RWPE2 (cell line): Measurements from ENCODE around the gene PALB2.
A peak's percentile ranks its signal among the peaks of the same experiment; 100 is the strongest.

ENCODE experiments used
- ATAC-seq: fragments of 200-7000 bp; cut with Tn5 transposase; 3 replicates; pipeline ENCODE4 v1.9.1; 2021; ENCODE audit warnings: low read depth
- DNase-seq: peaks from one replicate; pipeline ENCODE4 v3.0.0-alpha.2; 2020; ENCODE audit warnings: low spot score
- H3K27ac ChIP-seq: fragments of 450-650 bp; 2 replicates; pipeline ENCODE4 v1.5.1; 2017; ENCODE audit warnings: mild to moderate bottlenecking; ENCODE audit not compliant: poor library complexity, severe bottlenecking
- H3K27me3 ChIP-seq: fragments of 250-450 bp; sonication (Bioruptor Pico); 2 replicates; pipeline ENCODE4 v1.5.1; 2021; ENCODE audit warnings: mild to moderate bottlenecking, moderate library complexity; ENCODE audit not compliant: insufficient read depth, poor library complexity, severe bottlenecking
- H3K36me3 ChIP-seq: fragments of 250-450 bp; sonication (Bioruptor Pico); 2 replicates; pipeline ENCODE4 v1.5.1; 2020; ENCODE audit warnings: low read depth, mild to moderate bottlenecking, moderate library complexity
- H3K4me1 ChIP-seq: fragments of 250-450 bp; sonication (Bioruptor Pico); 2 replicates; pipeline ENCODE4 v1.5.1; 2021; ENCODE audit warnings: mild to moderate bottlenecking, moderate library complexity; ENCODE audit not compliant: insufficient read depth, poor library complexity, severe bottlenecking
- H3K4me3 ChIP-seq: fragments of 250-450 bp; sonication (Bioruptor Pico); 2 replicates; pipeline ENCODE4 v1.5.1; 2021; ENCODE audit warnings: mild to moderate bottlenecking, moderate library complexity; ENCODE audit not compliant: severe bottlenecking
- H3K9me3 ChIP-seq: fragments of 250-450 bp; sonication (Bioruptor Pico); 2 replicates; pipeline ENCODE4 v1.5.1; 2021; ENCODE audit warnings: mild to moderate bottlenecking, moderate library complexity; ENCODE audit not compliant: severe bottlenecking
- TF ChIP-seq, protein P1 (sequence below): fragments of 450-650 bp; IDR thresholded peaks from one replicate; pipeline ENCODE4 v1.5.1; 2017; ENCODE audit warnings: mild to moderate bottlenecking, moderate library complexity; ENCODE audit not compliant: poor library complexity, severe bottlenecking

Gene PALB2

DNA sequence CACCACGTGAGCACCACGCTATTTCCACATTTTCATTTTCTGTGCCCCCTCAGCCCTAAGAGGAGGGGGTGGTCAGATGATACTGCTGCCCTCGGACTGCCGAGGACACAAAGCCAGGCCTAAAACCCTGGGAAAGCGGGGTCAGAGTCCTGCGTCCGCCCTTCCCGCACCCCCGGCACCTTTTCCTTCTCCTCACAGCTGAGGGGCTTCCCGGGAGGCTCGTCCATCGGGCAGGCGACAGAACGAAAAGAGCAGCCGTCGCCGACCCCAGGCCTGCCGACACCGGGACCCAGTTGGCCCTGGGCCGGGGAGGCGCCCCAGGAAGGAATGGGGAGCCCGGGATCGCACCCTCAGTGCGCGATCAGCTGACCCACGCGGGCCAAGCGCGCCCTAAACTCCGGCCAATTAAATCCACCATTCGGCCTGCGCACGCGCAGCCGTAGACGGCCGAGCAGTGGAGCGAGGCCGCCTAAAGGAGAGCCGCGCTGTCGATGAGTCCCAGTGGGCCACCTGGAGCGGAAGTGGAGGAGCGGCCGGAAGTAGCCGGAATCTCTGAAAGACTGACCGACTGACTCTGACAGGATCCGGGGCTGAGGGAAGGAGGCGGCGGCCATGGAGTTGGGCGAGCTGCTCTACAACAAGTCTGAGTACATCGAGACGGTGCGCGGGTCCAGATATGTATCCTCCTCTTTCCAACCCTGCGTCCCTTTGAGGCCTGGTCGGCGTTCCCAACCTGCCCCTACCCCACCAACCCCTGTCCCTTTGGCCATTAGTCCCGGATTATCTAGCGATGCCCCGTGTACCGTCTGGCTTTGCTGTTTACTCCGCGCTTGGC is at the start of gene PALB2, which contains the start of gene DCTN5:
Gene PALB2 (minus strand): TSS at position 380 of the 835 bp plus-strand sequence. CDS start 153 bp downstream, at position 227.
Gene DCTN5 (plus strand): TSS at position 536 of the 835 bp plus-strand sequence. CDS start 77 bp downstream, at position 613.
- no peaks in the 10 kb centered on the region for H3K27me3 ChIP-seq
- TF ChIP-seq, protein P1, sequence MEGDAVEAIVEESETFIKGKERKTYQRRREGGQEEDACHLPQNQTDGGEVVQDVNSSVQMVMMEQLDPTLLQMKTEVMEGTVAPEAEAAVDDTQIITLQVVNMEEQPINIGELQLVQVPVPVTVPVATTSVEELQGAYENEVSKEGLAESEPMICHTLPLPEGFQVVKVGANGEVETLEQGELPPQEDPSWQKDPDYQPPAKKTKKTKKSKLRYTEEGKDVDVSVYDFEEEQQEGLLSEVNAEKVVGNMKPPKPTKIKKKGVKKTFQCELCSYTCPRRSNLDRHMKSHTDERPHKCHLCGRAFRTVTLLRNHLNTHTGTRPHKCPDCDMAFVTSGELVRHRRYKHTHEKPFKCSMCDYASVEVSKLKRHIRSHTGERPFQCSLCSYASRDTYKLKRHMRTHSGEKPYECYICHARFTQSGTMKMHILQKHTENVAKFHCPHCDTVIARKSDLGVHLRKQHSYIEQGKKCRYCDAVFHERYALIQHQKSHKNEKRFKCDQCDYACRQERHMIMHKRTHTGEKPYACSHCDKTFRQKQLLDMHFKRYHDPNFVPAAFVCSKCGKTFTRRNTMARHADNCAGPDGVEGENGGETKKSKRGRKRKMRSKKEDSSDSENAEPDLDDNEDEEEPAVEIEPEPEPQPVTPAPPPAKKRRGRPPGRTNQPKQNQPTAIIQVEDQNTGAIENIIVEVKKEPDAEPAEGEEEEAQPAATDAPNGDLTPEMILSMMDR = no peak
- no peaks in the 10 kb centered on the region for H3K4me1 ChIP-seq
- peak within 1 kb of the TSS; percentile 62 for H3K27ac ChIP-seq
- DNase-seq = peak; percentile 95
- peak within 1 kb of the TSS; percentile 74 for H3K4me3 ChIP-seq
- H3K9me3 ChIP-seq = no peaks in the 10 kb centered on the region
- H3K36me3 ChIP-seq = peaks cover 55% of the 10 kb centered on the region
- peak; percentile 99 for ATAC-seq

DNA sequence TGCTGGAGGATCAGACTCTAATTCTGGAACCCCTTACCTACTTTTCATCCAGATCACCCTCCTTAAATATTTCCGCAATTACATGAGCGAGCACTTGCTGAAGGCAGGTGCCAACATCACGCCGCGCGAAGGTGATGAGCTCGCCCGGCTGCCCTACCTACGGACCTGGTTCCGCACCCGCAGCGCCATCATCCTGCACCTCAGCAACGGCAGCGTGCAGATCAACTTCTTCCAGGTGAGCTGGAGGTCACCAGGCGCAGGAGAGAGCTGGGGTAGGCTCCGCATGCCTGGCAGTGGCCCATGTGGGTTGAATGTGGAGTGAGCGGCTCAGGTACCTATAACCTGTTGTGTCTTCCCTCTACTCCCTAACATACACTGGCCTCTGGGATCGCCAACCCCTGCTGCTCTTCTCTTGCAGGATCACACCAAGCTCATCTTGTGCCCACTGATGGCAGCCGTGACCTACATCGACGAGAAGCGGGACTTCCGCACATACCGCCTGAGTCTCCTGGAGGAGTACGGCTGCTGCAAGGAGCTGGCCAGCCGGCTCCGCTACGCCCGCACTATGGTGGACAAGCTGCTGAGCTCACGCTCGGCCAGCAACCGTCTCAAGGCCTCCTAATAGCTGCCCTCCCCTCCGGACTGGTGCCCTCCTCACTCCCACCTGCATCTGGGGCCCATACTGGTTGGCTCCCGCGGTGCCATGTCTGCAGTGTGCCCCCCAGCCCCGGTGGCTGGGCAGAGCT is 48.5 kb upstream of the PALB2 start:
- DNase-seq (no peak), ATAC-seq (no peak)
- Histone ChIP-seq H3K4me1 (no peaks in the 10 kb centered on the region), H3K4me3 (no peak overlapping the region), H3K9me3 (no peaks in the 10 kb centered on the region), H3K27ac (no peak overlapping the region), H3K27me3 (no peaks in the 10 kb centered on the region), H3K36me3 (peaks cover 63% of the 10 kb centered on the region)
- TF ChIP-seq, protein P1 = no peak

DNA sequence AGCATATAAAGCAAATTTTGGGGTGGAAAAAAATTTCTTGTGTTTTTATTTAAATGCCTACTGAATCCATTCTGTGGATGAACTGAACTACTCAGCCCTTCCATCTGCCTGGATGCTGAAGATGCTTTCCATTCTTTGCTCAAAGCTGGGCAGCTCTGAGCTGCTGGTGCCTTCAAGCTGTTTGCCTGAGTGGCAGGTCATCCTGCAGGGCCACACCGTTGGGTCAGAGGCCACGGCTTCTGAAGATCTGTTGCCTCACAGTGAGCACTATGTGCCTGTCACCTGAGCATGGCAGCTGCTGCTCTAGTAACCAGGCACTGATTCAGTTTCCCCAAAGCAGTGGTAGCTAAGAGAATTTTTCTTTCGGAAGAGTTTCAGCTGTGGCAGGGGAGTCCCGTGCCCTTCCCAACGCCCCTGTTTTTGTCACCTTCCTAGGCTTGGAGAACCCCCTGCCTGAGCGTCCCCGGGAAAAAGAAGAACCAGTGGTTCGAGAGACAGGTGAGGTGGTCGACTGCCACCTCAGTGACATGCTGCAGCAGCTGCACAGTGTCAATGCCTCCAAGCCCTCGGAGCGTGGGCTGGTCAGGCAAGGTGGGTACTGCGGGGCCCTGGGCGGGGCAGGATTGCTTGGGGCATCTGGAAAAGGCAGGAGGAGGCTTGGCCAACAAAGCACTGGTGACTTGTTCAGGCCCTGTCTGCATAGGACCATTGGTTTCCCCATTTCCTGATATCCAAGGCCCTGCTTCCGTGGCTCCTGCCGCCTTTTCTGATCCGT is 46.1 kb upstream of the PALB2 start:
- Histone ChIP-seq H3K27ac (no peak overlapping the region), H3K36me3 (peaks cover 86% of the 10 kb centered on the region), H3K4me3 (no peak overlapping the region), H3K27me3 (no peaks in the 10 kb centered on the region), H3K4me1 (no peaks in the 10 kb centered on the region), H3K9me3 (no peaks in the 10 kb centered on the region)
- no peak for ATAC-seq
- TF ChIP-seq, protein P1 = no peak
- DNase-seq = no peak

DNA sequence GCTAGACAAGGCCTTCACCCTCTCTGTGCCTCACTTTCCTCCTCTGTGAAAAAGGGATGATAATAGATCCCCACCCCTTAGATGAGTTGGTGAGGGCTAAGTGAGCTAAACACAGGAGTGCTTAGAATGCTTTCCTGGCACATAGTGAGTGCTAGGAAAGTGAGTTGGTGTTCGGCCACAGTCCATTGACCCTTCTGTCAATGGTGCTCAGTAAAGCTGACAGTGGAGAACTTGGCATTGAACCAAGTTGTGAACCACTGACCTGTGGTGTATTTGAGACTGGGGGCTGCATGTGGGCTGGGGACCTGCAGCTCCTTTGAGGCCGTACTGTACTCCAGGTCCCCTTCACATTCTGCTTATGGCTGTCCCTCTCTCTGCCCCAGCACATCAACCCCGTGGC is 42.4 kb upstream of the PALB2 start:
- no peak for DNase-seq
- peaks cover 86% of the 10 kb centered on the region for H3K36me3 ChIP-seq
- no peaks in the 10 kb centered on the region for H3K27me3 ChIP-seq
- no peaks in the 10 kb centered on the region for H3K9me3 ChIP-seq
- TF ChIP-seq, protein P1 = no peak
- H3K27ac ChIP-seq = no peak overlapping the region
- no peak for ATAC-seq
- peaks cover 6% of the 10 kb centered on the region for H3K4me1 ChIP-seq
- H3K4me3 ChIP-seq = no peak overlapping the region
